Upper lobe of left lung (tissue), 4 donors: ENCODE data around the gene PRIMPOL.

Source experiments
- POLR2AphosphoS5 ChIP-seq, 2 donors: sonication (generic); formaldehyde crosslinking; IDR thresholded peaks; one replicate each; pipeline ENCODE4 v1.5.1; 2017; ENCODE audit warnings: antibody characterized with exemption in 2 of 2
- TF ChIP-seq, protein P1 (sequence below), 6 experiments: fragments of 450-650 bp in 4 of 6; fragments of 200-600 bp in 2 of 6; sonication (generic) in 2 of 6; IDR thresholded peaks; one replicate each; pipeline ENCODE4 v1.5.1; 2016 to 2019; ENCODE audit warnings: antibody characterized with exemption in 6 of 6

DNA sequence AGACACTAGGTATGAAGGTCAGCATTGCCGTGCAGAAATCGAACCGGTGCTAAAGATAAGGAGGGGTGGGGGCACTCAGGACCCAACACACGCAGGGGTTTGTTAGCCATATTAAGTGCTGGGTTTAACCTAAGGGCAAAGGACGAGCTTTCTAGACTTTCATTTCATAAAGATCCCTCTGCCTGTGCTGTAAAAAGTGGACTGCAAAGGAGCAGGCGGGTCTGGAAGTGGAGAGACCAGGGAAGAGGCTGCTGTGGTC is 1.6 kb upstream of the PRIMPOL start:
- TF ChIP-seq, protein P1, sequence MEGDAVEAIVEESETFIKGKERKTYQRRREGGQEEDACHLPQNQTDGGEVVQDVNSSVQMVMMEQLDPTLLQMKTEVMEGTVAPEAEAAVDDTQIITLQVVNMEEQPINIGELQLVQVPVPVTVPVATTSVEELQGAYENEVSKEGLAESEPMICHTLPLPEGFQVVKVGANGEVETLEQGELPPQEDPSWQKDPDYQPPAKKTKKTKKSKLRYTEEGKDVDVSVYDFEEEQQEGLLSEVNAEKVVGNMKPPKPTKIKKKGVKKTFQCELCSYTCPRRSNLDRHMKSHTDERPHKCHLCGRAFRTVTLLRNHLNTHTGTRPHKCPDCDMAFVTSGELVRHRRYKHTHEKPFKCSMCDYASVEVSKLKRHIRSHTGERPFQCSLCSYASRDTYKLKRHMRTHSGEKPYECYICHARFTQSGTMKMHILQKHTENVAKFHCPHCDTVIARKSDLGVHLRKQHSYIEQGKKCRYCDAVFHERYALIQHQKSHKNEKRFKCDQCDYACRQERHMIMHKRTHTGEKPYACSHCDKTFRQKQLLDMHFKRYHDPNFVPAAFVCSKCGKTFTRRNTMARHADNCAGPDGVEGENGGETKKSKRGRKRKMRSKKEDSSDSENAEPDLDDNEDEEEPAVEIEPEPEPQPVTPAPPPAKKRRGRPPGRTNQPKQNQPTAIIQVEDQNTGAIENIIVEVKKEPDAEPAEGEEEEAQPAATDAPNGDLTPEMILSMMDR (IDR thresholded peaks at IDR 0.05): no peak
- no peak for TF ChIP-seq POLR2AphosphoS5 (IDR thresholded peaks at IDR 0.05)
